Heart right ventricle (tissue), 16 donors: ENCODE results near the gene ZNF789. TPM values are rescaled to one million over a fixed set of nuclear protein-coding genes. Genes with fewer than 3 reads are reported as not detected.
A peak's percentile ranks its signal among the peaks of the same experiment; 100 is the strongest.

Experiments
- ATAC-seq, 8 donors: fragments of 200-7000 bp; cut with Tn5 transposase; one replicate each; pipeline ENCODE4 v1.9.1; 2020; ENCODE audit warnings: mild to moderate bottlenecking in 8 of 8, moderate library complexity in 8 of 8, moderate number of reproducible peaks in 1 of 8
- DNase-seq, 2 donors: peaks; one replicate each; pipeline ENCODE4 v3.0.0-alpha.2; 2020
- H3K27ac ChIP-seq, 10 donors: fragments of 200-600 bp; sonication (generic) in 2 of 10; one replicate each; pipeline versions ENCODE4 v1.5.0 to v1.8.0; 2020 to 2022; ENCODE audit warnings: mild to moderate bottlenecking in 3 of 10
- H3K27me3 ChIP-seq, 7 donors: fragments of 200-600 bp; one replicate each; pipeline ENCODE4 v1.8.0; 2021 to 2022; ENCODE audit warnings: mild to moderate bottlenecking in 2 of 7
- H3K36me3 ChIP-seq, 9 donors: fragments of 200-600 bp; sonication (generic) in 1 of 9; one replicate each; pipeline versions ENCODE4 v1.5.0 to v1.8.0; 2020 to 2022; ENCODE audit warnings: mild to moderate bottlenecking in 2 of 9
- H3K4me1 ChIP-seq, 9 donors: fragments of 200-600 bp; sonication (generic) in 1 of 9; one replicate each; pipeline versions ENCODE4 v1.5.0 to v1.8.0; 2020 to 2022; ENCODE audit warnings: mild to moderate bottlenecking in 4 of 9
- H3K4me3 ChIP-seq, 10 donors: fragments of 200-600 bp; sonication (generic) in 2 of 10; one replicate each; pipeline versions ENCODE4 v1.5.0 to v1.8.0; 2020 to 2022; ENCODE audit warnings: mild to moderate bottlenecking in 7 of 10, moderate library complexity in 2 of 10
- H3K9me3 ChIP-seq, 11 donors: fragments of 200-600 bp in 10 of 11; sonication (generic) in 2 of 11; one replicate each; pipeline versions ENCODE4 v1.5.0 to v1.8.0; 2013 to 2022; ENCODE audit warnings: mild to moderate bottlenecking in 2 of 11, control low read depth in 1 of 11, moderate library complexity in 1 of 11
- CTCF ChIP-seq, 9 donors: fragments of 200-600 bp; sonication (generic) in 2 of 9; IDR thresholded peaks; one replicate each; pipeline versions ENCODE4 v1.5.0 to v1.8.0; 2021 to 2022; ENCODE audit warnings: antibody characterized with exemption in 9 of 9, mild to moderate bottlenecking in 5 of 9, moderate library complexity in 1 of 9
- WGBS, 2 donors: extraction: QIAGEN DNeasy Blood & Tissue Kit; methylation state at CpG; one replicate each; pipeline ENCODE4 v1.1.7; 2013; ENCODE audit warnings: inconsistent platforms in 1 of 2; 5-methylcytosine and 5-hydroxymethylcytosine counted together
- intact Hi-C, 10 donors: fragments of 100-400 bp; cut with DNase I; formaldehyde crosslinking; loops; one replicate each; pipeline versions ENCODE4 v1.11.1 to v1.14.2; 2022
- polyA plus RNA-seq, 2 donors: library from polyadenylated mRNA; stranded (reverse); fragments of 200-250 nt; gene quantifications; one replicate each; pipeline ENCODE4 v1.2.3, GENCODE V29; 2013
- total RNA-seq, 10 donors: library from RNA; stranded (reverse); fragmentation: NEBNext Ultra II Directional in 3 of 10; extraction: Animal tissue kit (Norgen Biotek cat#: 25700) in 3 of 10; gene quantifications; one replicate each; pipeline versions ENCODE4 v1.2.1 to v1.2.4, GENCODE V29; 2021 to 2023
- donor health status: Arrhythmogenic right ventricular cardiomyopathy.
- donor health status: ischemic (EF 13 %, LVEDD 7.1; RV severe dilation, severe dysfunction).
- donor health status: healthy with polysubstance abuse.
- donor health status: DM: no; HTN: yes; CAD: no.
- donor health status: DM: no; HTN: no; CAD: no.
- donor health status: ischemic (EF 25% LVEDD 6.9; RV normal size, moderate dysfunction).
- donor health status: ischemic (EF 25% LVEDD 5.7; RV mildly dilated, moderate dysfunction).
- donor health status: healthy.
- donor health status: DM: yes; HTN: yes; CAD: no.
- donor health status: Ischemic cardiomyopathy.
- donor health status: ischemic (EF 35%, LVEDD 5.7; RV mildly dilated, moderate dysfunction).
- donor health status: nonischemic (EF 11% LVEDD 7.7; RV severe dilation, severe dysfunction).
- donor health status: DM: yes; HTN: yes; CAD: no.
- donor health status: PGD.
- donor health status: ischemic (EF 29% LVEDD 5.4; RV normal size, mild dysfunction).
- donor health status: nonischemic (EF 23%, LVEDD 6.1; RV moderate dilation, normal function).

The ZNF789 gene
- total and polyA plus RNA-seq, 12 donors, result 1.7 to 10.9 (median 3.7) TPM

GRCh38 chr7:99490878-99491277 lies 18.2 kb downstream of the ZNF789 start:
- Histone ChIP-seq H3K36me3 (peaks cover 9 to 67% (median 48%) of the 10 kb centered on the region in 9 donors), H3K4me3 (no peak overlapping the region), H3K27me3 (no peaks in the 10 kb centered on the region), H3K4me1 (no peaks in the 10 kb centered on the region), H3K27ac (no peak overlapping the region), H3K9me3 (peaks cover 0 to 35% (median 26%) of the 10 kb centered on the region in 11 donors)
- DNase-seq (no peak), ATAC-seq (no peak)
- 49 to 68% methylated on average over 3 of the region's 3 CpGs for WGBS, 2 donors
- intact Hi-C loops, result no loop called here
- TF ChIP-seq CTCF (IDR thresholded peaks at IDR 0.05), result no peak

GRCh38 chr7:99493823-99494222 lies 21.1 kb downstream of the ZNF789 start:
- peaks cover 9 to 83% (median 56%) of the 10 kb centered on the region in 9 donors for H3K36me3 ChIP-seq
- 97 to 98% methylated on average over 6 of the region's 6 CpGs for WGBS, 2 donors
- intact Hi-C loops, result no loop called here

GRCh38 chr7:99497766-99498545 lies 25.3 kb downstream of the ZNF789 start:
- intact Hi-C loops, result no loop called here
- Histone ChIP-seq H3K27me3 (no peaks in the 10 kb centered on the region), H3K36me3 (peaks cover 9 to 59% (median 38%) of the 10 kb centered on the region in 9 donors), H3K4me3 (peak overlapping the region in 9 of 10 donors; percentile 49 to 100 (median 80)), H3K27ac (peak overlapping the region in 1 of 10 donors; percentile 95), H3K4me1 (peaks cover 6 to 31% (median 28%) of the 10 kb centered on the region in 9 donors), H3K9me3 (peaks cover 0 to 31% (median 22%) of the 10 kb centered on the region in 11 donors)
- TF ChIP-seq CTCF (IDR thresholded peaks at IDR 0.05), result no peak
- no peak for DNase-seq
- 80 to 84% methylated on average over 6 of the region's 6 CpGs for WGBS, 2 donors
- ATAC-seq, result no peak

More at GRCh38 chr7:99493823-99494222, 21.1 kb downstream of the ZNF789 start:
- TF ChIP-seq CTCF (IDR thresholded peaks at IDR 0.05), result no peak
- H3K27me3 ChIP-seq, result no peaks in the 10 kb centered on the region
- H3K4me3 ChIP-seq, result no peak overlapping the region
- DNase-seq (no peak), ATAC-seq (no peak)
- peaks cover 0 to 35% (median 26%) of the 10 kb centered on the region in 11 donors for H3K9me3 ChIP-seq
- no peak overlapping the region for H3K27ac ChIP-seq
- peaks cover 6 to 18% (median 17%) of the 10 kb centered on the region in 9 donors for H3K4me1 ChIP-seq

GRCh38 chr7:99498546-99498944 lies 25.9 kb downstream of the ZNF789 start:
- Histone ChIP-seq H3K27me3 (no peaks in the 10 kb centered on the region), H3K36me3 (peaks cover 5 to 53% (median 32%) of the 10 kb centered on the region in 9 donors), H3K9me3 (peaks cover 0 to 25% (median 16%) of the 10 kb centered on the region in 11 donors), H3K27ac (peak overlapping the region in 3 of 10 donors; percentile 92 to 96 (median 95)), H3K4me3 (peak overlapping the region; percentile 49 to 100 (median 79)), H3K4me1 (peaks cover 6 to 31% (median 28%) of the 10 kb centered on the region in 9 donors)
- 69 to 72% methylated on average over 11 of the region's 11 CpGs for WGBS, 2 donors
- DNase-seq (no peak), ATAC-seq (no peak)
- TF ChIP-seq CTCF (IDR thresholded peaks at IDR 0.05), result no peak
- intact Hi-C loops, result no loop called here
